Tibial nerve (tissue), 4 donors: ENCODE data around the gene LRRC25. TPM values are rescaled to one million over a fixed set of nuclear protein-coding genes. Genes with fewer than 3 reads are reported as not detected.

ENCODE experiments used
- DNase-seq, 2 donors: peaks; one replicate each; pipeline ENCODE4 v3.0.0-alpha.2; 2019; ENCODE audit warnings: low spot score in 2 of 2
- H3K27ac ChIP-seq, 4 donors: fragments of 200-600 bp; sonication (generic) in 3 of 4; one replicate each; pipeline ENCODE4 v1.5.1; 2017 to 2019; ENCODE audit warnings: mild to moderate bottlenecking in 1 of 4
- H3K27me3 ChIP-seq, 2 donors: fragments of 200-600 bp; sonication (generic) in 1 of 2; one replicate each; pipeline versions ENCODE4 v1.5.1 to v1.6.0; 2017 to 2019
- H3K36me3 ChIP-seq, 3 donors: fragments of 200-600 bp; sonication (generic); one replicate each; pipeline ENCODE4 v1.5.1; 2018 to 2019
- H3K4me1 ChIP-seq, 4 donors: fragments of 200-600 bp; sonication (generic) in 3 of 4; one replicate each; pipeline ENCODE4 v1.5.1; 2017 to 2019
- H3K4me3 ChIP-seq, 4 donors: fragments of 200-600 bp; sonication (generic) in 3 of 4; one replicate each; pipeline ENCODE4 v1.5.1; 2017 to 2019; ENCODE audit warnings: mild to moderate bottlenecking in 1 of 4, moderate library complexity in 1 of 4
- H3K9me3 ChIP-seq, 4 donors: fragments of 200-600 bp; sonication (generic) in 3 of 4; one replicate each; pipeline ENCODE4 v1.5.1; 2017 to 2019
- EP300 ChIP-seq, 2 donors: sonication (generic); formaldehyde crosslinking; IDR thresholded peaks; one replicate each; pipeline ENCODE4 v1.6.1; 2017; ENCODE audit warnings: antibody characterized with exemption in 2 of 2, mild to moderate bottlenecking in 1 of 2
- POLR2A ChIP-seq, 2 donors: fragments of 450-650 bp; IDR thresholded peaks; one replicate each; pipeline ENCODE4 v1.6.1; 2017; ENCODE audit warnings: antibody characterized with exemption in 2 of 2, mild to moderate bottlenecking in 2 of 2, moderate library complexity in 2 of 2
- WGBS, 2 donors: methylation state at CpG; one replicate each; pipeline ENCODE4 v1.1.5; 2018; 5-methylcytosine and 5-hydroxymethylcytosine counted together
- total RNA-seq, 4 donors: library from RNA; depleted of rRNA; stranded (reverse); fragments of >200 nt; gene quantifications; one replicate each; pipeline ENCODE4 v1.1.0, GENCODE V29; 2016
- TF ChIP-seq, protein P1 (sequence below), 5 experiments: fragments of 200-600 bp in 3 of 5; fragments of 450-650 bp in 2 of 5; sonication (generic) in 3 of 5; IDR thresholded peaks; one replicate each; pipeline ENCODE4 v1.5.1; 2016 to 2019; ENCODE audit warnings: antibody characterized with exemption in 5 of 5, mild to moderate bottlenecking in 3 of 5, moderate library complexity in 2 of 5

The LRRC25 gene
- total RNA-seq, 4 donors from 2014 or later: 9.0 to 13.8 (median 9.8) TPM

DNA sequence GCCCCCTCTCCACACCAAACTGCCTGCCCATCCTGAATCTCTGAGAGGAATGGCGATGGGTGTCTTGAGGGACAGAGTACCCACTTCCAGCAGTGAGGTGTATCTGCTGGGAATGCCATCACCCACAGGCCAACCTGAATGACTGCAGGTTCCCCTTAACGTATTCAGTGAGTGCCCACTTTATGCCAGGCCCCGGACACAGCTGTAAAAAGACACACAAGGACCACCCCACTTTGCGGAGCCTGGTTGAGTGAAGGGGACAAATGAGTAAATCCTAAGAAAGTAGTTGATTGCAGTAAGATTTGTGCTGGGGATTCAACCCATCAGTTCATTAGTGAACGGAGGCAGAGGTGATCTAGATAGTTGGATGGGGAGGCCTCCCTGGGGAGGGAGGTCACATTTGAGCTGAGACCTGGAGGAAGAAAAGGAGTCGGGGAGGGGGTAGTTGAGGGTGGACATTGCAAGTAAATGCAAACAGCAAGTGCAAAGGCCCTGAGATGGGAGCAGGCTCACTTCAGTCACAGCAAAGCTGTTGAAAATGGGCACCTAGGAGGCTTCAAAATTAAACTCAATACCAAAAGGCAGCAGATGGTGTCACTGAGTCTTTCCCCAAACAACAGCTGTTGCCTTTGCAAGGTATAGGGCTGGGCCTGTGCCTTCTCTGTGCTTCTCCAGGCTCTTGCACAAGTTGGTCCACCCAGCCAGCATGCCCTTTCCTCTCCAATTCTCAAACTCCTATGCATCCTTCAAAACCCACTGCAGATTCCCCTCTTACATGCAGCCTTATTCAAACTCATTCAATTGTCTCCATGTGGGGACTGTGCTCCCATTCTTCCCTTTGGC is 7.1 kb downstream of the LRRC25 start:
- Histone ChIP-seq H3K4me1 (peaks cover 0 to 33% (median 13%) of the 10 kb centered on the region in 4 donors), H3K27me3 (no peaks in the 10 kb centered on the region), H3K36me3 (no peaks in the 10 kb centered on the region), H3K4me3 (no peak overlapping the region), H3K9me3 (no peaks in the 10 kb centered on the region), H3K27ac (no peak overlapping the region)
- 84 to 87% methylated on average over 6 of the region's 6 CpGs for WGBS, 2 donors
- TF ChIP-seq EP300 (IDR thresholded peaks at IDR 0.05): no peak
- no peak for TF ChIP-seq POLR2A (IDR thresholded peaks at IDR 0.05)
- TF ChIP-seq, protein P1, sequence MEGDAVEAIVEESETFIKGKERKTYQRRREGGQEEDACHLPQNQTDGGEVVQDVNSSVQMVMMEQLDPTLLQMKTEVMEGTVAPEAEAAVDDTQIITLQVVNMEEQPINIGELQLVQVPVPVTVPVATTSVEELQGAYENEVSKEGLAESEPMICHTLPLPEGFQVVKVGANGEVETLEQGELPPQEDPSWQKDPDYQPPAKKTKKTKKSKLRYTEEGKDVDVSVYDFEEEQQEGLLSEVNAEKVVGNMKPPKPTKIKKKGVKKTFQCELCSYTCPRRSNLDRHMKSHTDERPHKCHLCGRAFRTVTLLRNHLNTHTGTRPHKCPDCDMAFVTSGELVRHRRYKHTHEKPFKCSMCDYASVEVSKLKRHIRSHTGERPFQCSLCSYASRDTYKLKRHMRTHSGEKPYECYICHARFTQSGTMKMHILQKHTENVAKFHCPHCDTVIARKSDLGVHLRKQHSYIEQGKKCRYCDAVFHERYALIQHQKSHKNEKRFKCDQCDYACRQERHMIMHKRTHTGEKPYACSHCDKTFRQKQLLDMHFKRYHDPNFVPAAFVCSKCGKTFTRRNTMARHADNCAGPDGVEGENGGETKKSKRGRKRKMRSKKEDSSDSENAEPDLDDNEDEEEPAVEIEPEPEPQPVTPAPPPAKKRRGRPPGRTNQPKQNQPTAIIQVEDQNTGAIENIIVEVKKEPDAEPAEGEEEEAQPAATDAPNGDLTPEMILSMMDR (IDR thresholded peaks at IDR 0.05): no peak
- no peak for DNase-seq

DNA sequence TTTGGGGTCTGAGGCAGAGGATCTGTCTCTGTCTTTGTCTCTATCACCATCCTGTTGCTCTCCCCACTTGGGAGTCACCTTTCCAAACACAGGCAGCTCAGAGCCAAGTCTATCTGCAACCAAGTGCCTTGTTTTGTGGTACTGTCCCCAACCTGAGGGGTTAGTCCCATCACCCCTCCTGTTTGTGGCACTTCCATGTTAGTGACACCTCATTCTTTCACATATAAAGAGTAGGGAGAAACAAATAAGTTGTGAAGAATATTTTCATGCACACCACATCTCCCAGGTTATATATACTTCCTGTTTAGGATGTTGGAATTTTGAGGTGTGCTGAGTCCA is 7.7 kb downstream of the LRRC25 start:
- H3K27me3 ChIP-seq: no peaks in the 10 kb centered on the region
- H3K9me3 ChIP-seq: no peaks in the 10 kb centered on the region
- DNase-seq: no peak
- peaks cover 0 to 33% (median 13%) of the 10 kb centered on the region in 4 donors for H3K4me1 ChIP-seq
- TF ChIP-seq, protein P1 (IDR thresholded peaks at IDR 0.05): no peak
- TF ChIP-seq EP300 (IDR thresholded peaks at IDR 0.05) (no peak), POLR2A (IDR thresholded peaks at IDR 0.05) (no peak)
- H3K36me3 ChIP-seq: no peaks in the 10 kb centered on the region
- no peak overlapping the region for H3K27ac ChIP-seq
- no peak overlapping the region for H3K4me3 ChIP-seq

DNA sequence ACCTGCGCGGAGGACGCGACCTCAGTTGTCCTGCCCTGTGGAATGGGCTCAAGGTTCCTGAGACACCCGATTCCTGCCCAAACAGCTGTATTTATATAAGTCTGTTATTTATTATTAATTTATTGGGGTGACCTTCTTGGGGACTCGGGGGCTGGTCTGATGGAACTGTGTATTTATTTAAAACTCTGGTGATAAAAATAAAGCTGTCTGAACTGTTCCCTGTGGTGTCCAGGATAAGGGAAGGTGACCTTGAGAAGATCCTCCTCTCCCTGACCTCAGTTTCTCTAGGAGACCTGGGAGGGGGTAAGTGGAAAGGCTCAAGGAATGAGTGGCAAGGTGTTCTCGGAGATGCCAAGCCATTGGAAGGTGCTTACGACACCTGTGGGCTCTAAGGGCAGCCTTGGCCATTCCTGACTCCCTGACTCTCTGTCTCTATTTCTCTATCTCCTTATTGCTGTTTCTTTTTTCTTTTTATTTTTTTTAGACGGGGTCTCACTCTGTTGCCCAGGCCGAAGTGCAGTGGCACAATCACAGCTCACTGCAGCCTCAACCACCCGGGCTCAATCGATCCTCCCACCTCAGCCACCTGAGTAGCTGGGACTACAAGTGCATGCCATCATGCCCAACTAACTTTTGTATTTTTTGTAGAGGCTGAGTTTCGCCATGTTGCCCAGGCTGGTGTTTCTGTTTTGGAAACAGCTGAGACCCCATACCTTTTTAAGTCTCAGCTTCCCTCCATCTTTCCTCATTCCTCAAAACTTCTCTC is 8.3 kb downstream of the LRRC25 start:
- no peaks in the 10 kb centered on the region for H3K36me3 ChIP-seq
- H3K27me3 ChIP-seq: no peaks in the 10 kb centered on the region
- no peaks in the 10 kb centered on the region for H3K9me3 ChIP-seq
- no peak for DNase-seq
- TF ChIP-seq POLR2A (IDR thresholded peaks at IDR 0.05) (no peak), EP300 (IDR thresholded peaks at IDR 0.05) (no peak)
- TF ChIP-seq, protein P1 (IDR thresholded peaks at IDR 0.05): no peak
- peak overlapping the region in 1 of 4 donors; percentile 42 for H3K27ac ChIP-seq
- peak overlapping the region in 1 of 4 donors; percentile 39 for H3K4me3 ChIP-seq
- peaks cover 0 to 33% (median 13%) of the 10 kb centered on the region in 4 donors for H3K4me1 ChIP-seq
- 79 to 88% methylated on average over 13 of the region's 13 CpGs for WGBS, 2 donors

- Histone ChIP-seq H3K36me3 (no peaks in the 10 kb centered on the region), H3K4me1 (peaks cover 0 to 33% (median 13%) of the 10 kb centered on the region in 4 donors), H3K27ac (peak overlapping the region in 3 of 4 donors; percentile 38 to 47 (median 42)), H3K9me3 (no peaks in the 10 kb centered on the region), H3K27me3 (no peaks in the 10 kb centered on the region), H3K4me3 (peak overlapping the region; percentile 4 to 47 (median 41))
- DNase-seq: peak; percentile 61 to 71
- WGBS, 2 donors: 13 to 16% methylated on average over 32 to 51 of the region's 86 CpGs
- peak in 1 of 2 donors; percentile 59 for TF ChIP-seq EP300 (IDR thresholded peaks at IDR 0.05)
- TF ChIP-seq, protein P1 (IDR thresholded peaks at IDR 0.05): peak; percentile 99 to 100 (median 99)
- TF ChIP-seq POLR2A (IDR thresholded peaks at IDR 0.05): no peak
Measured at GRCh38 chr19:18388100-18388959, 9.1 kb downstream of the LRRC25 start.
